Lower lobe of right lung (tissue), 2 donors: ENCODE data around the gene FILIP1. TPM values are rescaled to one million over a fixed set of nuclear protein-coding genes. Genes with fewer than 3 reads are reported as not detected.

Experiments
- ATAC-seq, 2 donors: fragments of 200-7000 bp; cut with Tn5 transposase; one replicate each; pipeline ENCODE4 v1.9.1; 2020 to 2022; ENCODE audit warnings: mild to moderate bottlenecking in 2 of 2, moderate library complexity in 2 of 2
- DNase-seq: peaks from one replicate; pipeline ENCODE4 v3.0.0-alpha.2; 2020
- H3K27ac ChIP-seq: fragments of 200-600 bp; one replicate; pipeline ENCODE4 v1.8.0; 2022
- H3K27me3 ChIP-seq: fragments of 200-600 bp; one replicate; pipeline ENCODE4 v1.8.0; 2022; ENCODE audit warnings: low read depth
- H3K36me3 ChIP-seq: fragments of 200-600 bp; one replicate; pipeline ENCODE4 v1.8.0; 2022; ENCODE audit warnings: mild to moderate bottlenecking
- H3K4me1 ChIP-seq: fragments of 200-600 bp; one replicate; pipeline ENCODE4 v1.8.0; 2022
- H3K4me3 ChIP-seq: fragments of 200-600 bp; one replicate; pipeline ENCODE4 v1.8.0; 2022; ENCODE audit warnings: mild to moderate bottlenecking
- H3K9me3 ChIP-seq: fragments of 200-600 bp; one replicate; pipeline ENCODE4 v1.8.0; 2022
- CTCF ChIP-seq: fragments of 200-600 bp; IDR thresholded peaks from one replicate; pipeline ENCODE4 v1.8.0; 2022; ENCODE audit warnings: antibody characterized with exemption, mild to moderate bottlenecking
- intact Hi-C: fragments of 100-400 bp; cut with DNase I; formaldehyde crosslinking; loops from one replicate; pipeline ENCODE4 v1.11.0; 2022
- total RNA-seq: library from RNA; stranded (reverse); fragmentation: NEBNext Ultra II Directional; extraction: Animal tissue kit (Norgen Biotek cat#: 25700); gene quantifications from one replicate; pipeline ENCODE4 v1.2.1, GENCODE V29; 2021
- donor health status: DM: no; HTN: yes; CAD: no; lungs with severe emphysema.

The FILIP1 gene
- total RNA-seq, 1 donor from 2014 or later: 17.4 TPM

GRCh38 chr6:75299801-75300530, 193.6 kb downstream of the FILIP1 start:
- ATAC-seq (peak; percentile 65 to 78), DNase-seq (no peak)
- Histone ChIP-seq H3K4me1 (peaks cover 15% of the 10 kb centered on the region), H3K27me3 (no peaks in the 10 kb centered on the region), H3K9me3 (no peaks in the 10 kb centered on the region), H3K4me3 (no peak overlapping the region), H3K27ac (no peak overlapping the region), H3K36me3 (no peaks in the 10 kb centered on the region)
- no peak for TF ChIP-seq CTCF
- intact Hi-C loops: no loop called here

GRCh38 chr6:75296811-75297779, 196.5 kb downstream of the FILIP1 start:
- Histone ChIP-seq H3K27ac (no peak overlapping the region), H3K36me3 (no peaks in the 10 kb centered on the region), H3K9me3 (no peaks in the 10 kb centered on the region), H3K4me1 (peaks cover 15% of the 10 kb centered on the region), H3K4me3 (no peak overlapping the region), H3K27me3 (no peaks in the 10 kb centered on the region)
- peak; percentile 71 for TF ChIP-seq CTCF
- intact Hi-C loops: no loop called here
- no peak for DNase-seq
- peak; percentile 60 to 67 for ATAC-seq

- no peaks in the 10 kb centered on the region for H3K27me3 ChIP-seq
- no peak overlapping the region for H3K4me3 ChIP-seq
- no peaks in the 10 kb centered on the region for H3K36me3 ChIP-seq
- ATAC-seq (no peak), DNase-seq (no peak)
- H3K4me1 ChIP-seq: peaks cover 5% of the 10 kb centered on the region
- no peak overlapping the region for H3K27ac ChIP-seq
- no peak for TF ChIP-seq CTCF
- intact Hi-C loops: no loop called here
- H3K9me3 ChIP-seq: no peaks in the 10 kb centered on the region
These were observed 201.0 kb downstream of the FILIP1 start for GRCh38 chr6:75292555-75292954.

GRCh38 chr6:75291744-75292143, 201.9 kb downstream of the FILIP1 start:
- TF ChIP-seq CTCF: no peak

GRCh38 chr6:75291331-75291730, 202.3 kb downstream of the FILIP1 start:
- Histone ChIP-seq H3K4me3 (no peak overlapping the region), H3K36me3 (no peaks in the 10 kb centered on the region), H3K4me1 (peaks cover 7% of the 10 kb centered on the region), H3K9me3 (no peaks in the 10 kb centered on the region), H3K27me3 (no peaks in the 10 kb centered on the region), H3K27ac (no peak overlapping the region)
- no peak for DNase-seq
- intact Hi-C loops: no loop called here
- TF ChIP-seq CTCF: no peak
- ATAC-seq: no peak

More at GRCh38 chr6:75291744-75292143, 201.9 kb downstream of the FILIP1 start:
- no peak for DNase-seq
- Histone ChIP-seq H3K4me1 (peaks cover 5% of the 10 kb centered on the region), H3K27ac (no peak overlapping the region), H3K9me3 (no peaks in the 10 kb centered on the region), H3K36me3 (no peaks in the 10 kb centered on the region), H3K27me3 (no peaks in the 10 kb centered on the region), H3K4me3 (no peak overlapping the region)
- no peak for ATAC-seq
- intact Hi-C loops: no loop called here
